GM23338 (cell line): Measurements from ENCODE around the gene SREBF2. TPM values are rescaled to one million over a fixed set of nuclear protein-coding genes. Genes with fewer than 3 reads are reported as not detected.
A peak's percentile ranks its signal among the peaks of the same experiment; 100 is the strongest.

ENCODE experiments used
- ATAC-seq: fragments of 200-7000 bp; cut with Tn5 transposase; 3 replicates; pipeline ENCODE4 v1.9.1; 2020
- DNase-seq: peaks from one replicate; pipeline ENCODE4 v3.0.0-alpha.2; 2015; ENCODE audit warnings: low spot score
- H2AFZ ChIP-seq: fragments of 200-600 bp; sonication (generic); 2 replicates; pipeline ENCODE4 v1.8.0; 2016; ENCODE audit warnings: antibody characterized with exemption, mild to moderate bottlenecking, moderate library complexity
- H3F3A ChIP-seq: fragments of 200-600 bp; sonication (generic); replicated peaks from 2 replicates; pipeline ENCODE4 v1.8.0; 2017; ENCODE audit warnings: antibody characterized with exemption, mixed run types, low read depth
- H3K27ac ChIP-seq: fragments of 200-600 bp; sonication (generic); 2 replicates; pipeline ENCODE4 v1.6.1; 2016; ENCODE audit warnings: low read depth
- H3K27me3 ChIP-seq: fragments of 200-600 bp; sonication (generic); 2 replicates; pipeline ENCODE4 v1.8.0; 2016; ENCODE audit warnings: mild to moderate bottlenecking, mixed run types, moderate library complexity; ENCODE audit not compliant: insufficient read depth
- H3K36me3 ChIP-seq: fragments of 200-600 bp; sonication (generic); 2 replicates; pipeline ENCODE4 v1.8.0; 2016; ENCODE audit warnings: mild to moderate bottlenecking; ENCODE audit not compliant: insufficient read depth
- H3K4me1 ChIP-seq: fragments of 200-600 bp; sonication (generic); 2 replicates; pipeline ENCODE4 v1.8.0; 2016; ENCODE audit warnings: mild to moderate bottlenecking, moderate library complexity; ENCODE audit not compliant: insufficient read depth
- H3K4me2 ChIP-seq: fragments of 200-600 bp; sonication (generic); 2 replicates; pipeline ENCODE4 v1.7.1; 2017; ENCODE audit warnings: mixed run types
- H3K4me3 ChIP-seq: fragments of 200-600 bp; sonication (generic); 2 replicates; pipeline ENCODE4 v1.6.1; 2016; ENCODE audit warnings: mixed run types
- H3K79me2 ChIP-seq: fragments of 200-600 bp; sonication (generic); replicated peaks from 2 replicates; pipeline ENCODE4 v1.8.0; 2017; ENCODE audit warnings: mild to moderate bottlenecking; ENCODE audit not compliant: insufficient read depth
- H3K9me2 ChIP-seq: fragments of 200-600 bp; sonication (generic); 2 replicates; pipeline ENCODE4 v1.8.0; 2017; ENCODE audit not compliant: insufficient read depth
- H4K20me1 ChIP-seq: fragments of 200-600 bp; sonication (generic); replicated peaks from 2 replicates; pipeline ENCODE4 v1.8.0; 2017; ENCODE audit warnings: mild to moderate bottlenecking; ENCODE audit not compliant: insufficient read depth
- H3K27ac Mint-ChIP-seq: 2 replicates; pipeline ENCODE4 v1.8.0; 2020; ENCODE audit warnings: inconsistent platforms, mild to moderate bottlenecking, moderate library complexity, mixed read lengths
- H3K27me3 Mint-ChIP-seq: 3 replicates; pipeline ENCODE4 v1.8.0; 2022; ENCODE audit warnings: low read depth, mild to moderate bottlenecking, moderate library complexity, mixed read lengths, inconsistent platforms; ENCODE audit not compliant: insufficient read depth, poor library complexity
- H3K36me3 Mint-ChIP-seq: 3 replicates; pipeline ENCODE4 v1.8.0; 2021; ENCODE audit warnings: low read depth, mild to moderate bottlenecking, inconsistent platforms, moderate library complexity, mixed read lengths
- H3K4me1 Mint-ChIP-seq: 3 replicates; pipeline ENCODE4 v1.8.0; 2020; ENCODE audit warnings: mild to moderate bottlenecking, inconsistent platforms, mixed read lengths
- H3K4me3 Mint-ChIP-seq: 3 replicates; pipeline ENCODE4 v1.8.0; 2021; ENCODE audit warnings: moderate library complexity, mild to moderate bottlenecking, inconsistent platforms, mixed read lengths
- H3K9me3 Mint-ChIP-seq: 3 replicates; pipeline ENCODE4 v1.8.0; 2020; ENCODE audit warnings: moderate library complexity, mild to moderate bottlenecking, inconsistent platforms, mixed read lengths
- EZH2 ChIP-seq: fragments of 200-600 bp; sonication (generic); IDR thresholded peaks from one replicate; pipeline ENCODE4 v1.8.0; 2017; ENCODE audit warnings: antibody characterized with exemption, mild to moderate bottlenecking, low read depth; ENCODE audit not compliant: unreplicated experiment
- EZH2phosphoT487 ChIP-seq: fragments of 200-600 bp; sonication (generic); IDR thresholded peaks from one replicate; pipeline ENCODE4 v1.8.1; 2018; ENCODE audit warnings: antibody characterized with exemption; ENCODE audit not compliant: unreplicated experiment
- JUNB ChIP-seq: IDR thresholded peaks from one replicate; pipeline ENCODE4 v1.6.1; 2016; ENCODE audit warnings: antibody characterized with exemption; ENCODE audit not compliant: unreplicated experiment
- NANOG ChIP-seq: IDR thresholded peaks from 2 replicates; pipeline ENCODE4 v1.6.1; 2016; ENCODE audit warnings: antibody characterized with exemption, borderline replicate concordance
- POLR2AphosphoS5 ChIP-seq: IDR thresholded peaks from 2 replicates; pipeline ENCODE4 v1.6.1; 2016; ENCODE audit warnings: antibody characterized with exemption, low read depth
- polyA plus RNA-seq: library from polyadenylated mRNA; unstranded; fragments of >200 nt; fragmentation: Nextera tagmentation; extraction: Ambion mirVana; gene quantifications from 2 replicates; pipeline ENCODE4 v1.2.1, GENCODE V29; 2016
- total RNA-seq: library from RNA; depleted of rRNA; stranded (reverse); fragments of >200 nt; shearing (Covaris generic); gene quantifications from 2 replicates; pipeline ENCODE4 v1.2.3, GENCODE V29; 2014
- TF ChIP-seq, protein P1 (sequence below): IDR thresholded peaks from 2 replicates; pipeline ENCODE4 v1.6.1; 2016; ENCODE audit warnings: antibody characterized with exemption
- TF ChIP-seq, protein P2 (sequence below): fragments of 250-450 bp; sonication (Bioruptor Pico); IDR thresholded peaks from 2 replicates; pipeline ENCODE4 v1.5.0; 2020; ENCODE audit warnings: mild to moderate bottlenecking, moderate library complexity

Gene SREBF2
- total and polyA plus RNA-seq, 2 experiments from 2014 or later = 48.7 to 163 TPM

DNA sequence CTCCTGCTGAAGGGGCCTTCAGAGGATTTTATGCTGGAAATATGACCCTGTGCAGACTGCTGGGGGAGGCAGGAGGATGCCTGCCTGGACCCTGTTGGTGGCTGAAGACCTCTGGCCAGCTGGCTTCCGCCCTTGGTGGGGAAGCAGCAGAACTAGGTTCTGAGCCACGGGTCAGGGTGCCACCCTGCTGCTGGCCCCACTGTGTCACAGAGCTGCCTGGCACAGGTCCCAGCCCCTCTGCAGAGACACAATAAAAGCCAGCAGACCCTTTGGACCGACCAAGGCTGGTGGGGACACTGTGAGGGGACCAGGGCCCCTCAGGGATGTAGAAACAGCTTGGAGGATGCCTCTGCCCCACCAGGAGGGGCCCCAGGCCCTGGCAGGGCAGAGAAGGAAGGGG is 6.9 kb upstream of the SREBF2 start:
- DNase-seq (no peak), ATAC-seq (no peak)
- no peak overlapping the region for H3K27ac ChIP-seq
- TF ChIP-seq NANOG (no peak), EZH2 (no peak), POLR2AphosphoS5 (no peak)
- TF ChIP-seq, protein P1, sequence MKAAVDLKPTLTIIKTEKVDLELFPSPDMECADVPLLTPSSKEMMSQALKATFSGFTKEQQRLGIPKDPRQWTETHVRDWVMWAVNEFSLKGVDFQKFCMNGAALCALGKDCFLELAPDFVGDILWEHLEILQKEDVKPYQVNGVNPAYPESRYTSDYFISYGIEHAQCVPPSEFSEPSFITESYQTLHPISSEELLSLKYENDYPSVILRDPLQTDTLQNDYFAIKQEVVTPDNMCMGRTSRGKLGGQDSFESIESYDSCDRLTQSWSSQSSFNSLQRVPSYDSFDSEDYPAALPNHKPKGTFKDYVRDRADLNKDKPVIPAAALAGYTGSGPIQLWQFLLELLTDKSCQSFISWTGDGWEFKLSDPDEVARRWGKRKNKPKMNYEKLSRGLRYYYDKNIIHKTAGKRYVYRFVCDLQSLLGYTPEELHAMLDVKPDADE = no peak
- H3F3A ChIP-seq = no peaks in the 10 kb centered on the region
- H3K79me2 ChIP-seq = no peaks in the 10 kb centered on the region; the same call in 1 of the 2 replicates
- Mint-ChIP-seq H3K27me3 (peaks cover 17% of the 10 kb centered on the region), H3K36me3 (peaks cover 12% of the 10 kb centered on the region), H3K4me1 (peaks cover 37% of the 10 kb centered on the region), H3K9me3 (no peaks in the 10 kb centered on the region), H3K4me3 (no peak overlapping the region), H3K27ac (no peak overlapping the region)
- H3K4me2 ChIP-seq = no peak overlapping the region
- H3K27me3 ChIP-seq = no peaks in the 10 kb centered on the region
- peaks cover 11% of the 10 kb centered on the region for H3K4me1 ChIP-seq
- no peaks in the 10 kb centered on the region for H3K9me2 ChIP-seq
- no peak overlapping the region for H3K4me3 ChIP-seq
- H2AFZ ChIP-seq = no peak overlapping the region
- no peaks in the 10 kb centered on the region for H3K36me3 ChIP-seq
- peaks cover 10% of the 10 kb centered on the region; the same call in 1 of the 2 replicates for H4K20me1 ChIP-seq

DNA sequence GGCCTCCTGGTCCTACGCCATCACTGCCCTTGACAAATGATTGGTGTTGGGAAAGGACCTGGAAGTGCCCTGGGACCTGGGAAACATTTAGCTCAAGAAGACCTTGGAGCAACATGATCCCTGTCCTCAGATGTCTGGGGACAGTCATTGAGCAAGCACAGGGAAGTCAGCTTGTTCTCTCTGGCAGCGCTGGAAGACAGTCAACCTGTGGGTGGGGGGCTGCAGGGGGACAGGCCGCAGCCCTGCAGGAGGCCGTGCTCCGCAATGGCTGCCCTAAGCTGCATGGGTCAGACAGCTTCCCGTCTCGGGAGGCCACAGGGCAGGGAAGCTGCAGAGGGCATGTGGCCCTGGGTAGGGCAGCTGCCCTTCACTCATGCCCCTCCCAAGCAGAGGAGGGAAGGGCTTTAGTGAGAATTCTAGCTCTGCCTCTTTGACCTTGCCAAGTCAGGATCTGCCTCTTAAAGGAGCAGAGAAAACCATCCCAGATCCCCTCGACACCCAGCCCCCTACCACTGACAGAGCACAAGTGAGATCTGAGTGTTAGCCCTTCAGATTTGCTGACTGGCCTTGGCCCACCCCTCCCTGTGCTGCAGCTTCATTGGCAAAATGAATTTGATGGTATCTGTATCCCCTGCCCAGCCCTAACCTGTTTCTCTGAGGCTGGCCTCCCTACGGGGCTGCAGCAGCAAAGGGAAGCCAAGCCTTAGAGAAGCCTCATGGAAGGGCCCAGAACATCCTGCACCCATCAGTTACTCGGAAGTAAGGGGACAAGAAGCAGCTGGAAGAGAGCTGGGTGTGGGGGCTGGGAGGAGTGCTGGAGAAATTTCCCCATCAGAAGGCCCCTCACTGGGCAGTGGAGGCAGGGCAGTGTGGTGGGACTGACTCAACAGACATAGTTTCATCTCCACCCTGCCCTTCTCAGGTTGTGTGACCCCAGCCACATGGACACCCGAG is 6.2 kb upstream of the SREBF2 start:
- peaks cover 17% of the 10 kb centered on the region for H3K27me3 Mint-ChIP-seq
- no peak overlapping the region for H3K4me3 Mint-ChIP-seq

More for the DNA sequence above, 6.2 kb upstream of the SREBF2 start:
- H3K4me1 ChIP-seq = peaks cover 18% of the 10 kb centered on the region
- peaks cover 7% of the 10 kb centered on the region; the same call in 1 of the 2 replicates for H4K20me1 ChIP-seq
- H3K27ac ChIP-seq = no peak overlapping the region
- peaks cover 5% of the 10 kb centered on the region; the same call in 1 of the 2 replicates for H3F3A ChIP-seq
- ATAC-seq (no peak), DNase-seq (no peak)
- Mint-ChIP-seq H3K4me1 (peaks cover 34% of the 10 kb centered on the region), H3K27ac (0 out of 2 replicates have a peak overlapping the region, but pooled peaks have one; percentile 38), H3K36me3 (peaks cover 12% of the 10 kb centered on the region), H3K9me3 (no peaks in the 10 kb centered on the region)
- H3K36me3 ChIP-seq = no peaks in the 10 kb centered on the region
- H3K9me2 ChIP-seq = no peaks in the 10 kb centered on the region
- no peak overlapping the region for H3K4me3 ChIP-seq
- TF ChIP-seq, protein P2, sequence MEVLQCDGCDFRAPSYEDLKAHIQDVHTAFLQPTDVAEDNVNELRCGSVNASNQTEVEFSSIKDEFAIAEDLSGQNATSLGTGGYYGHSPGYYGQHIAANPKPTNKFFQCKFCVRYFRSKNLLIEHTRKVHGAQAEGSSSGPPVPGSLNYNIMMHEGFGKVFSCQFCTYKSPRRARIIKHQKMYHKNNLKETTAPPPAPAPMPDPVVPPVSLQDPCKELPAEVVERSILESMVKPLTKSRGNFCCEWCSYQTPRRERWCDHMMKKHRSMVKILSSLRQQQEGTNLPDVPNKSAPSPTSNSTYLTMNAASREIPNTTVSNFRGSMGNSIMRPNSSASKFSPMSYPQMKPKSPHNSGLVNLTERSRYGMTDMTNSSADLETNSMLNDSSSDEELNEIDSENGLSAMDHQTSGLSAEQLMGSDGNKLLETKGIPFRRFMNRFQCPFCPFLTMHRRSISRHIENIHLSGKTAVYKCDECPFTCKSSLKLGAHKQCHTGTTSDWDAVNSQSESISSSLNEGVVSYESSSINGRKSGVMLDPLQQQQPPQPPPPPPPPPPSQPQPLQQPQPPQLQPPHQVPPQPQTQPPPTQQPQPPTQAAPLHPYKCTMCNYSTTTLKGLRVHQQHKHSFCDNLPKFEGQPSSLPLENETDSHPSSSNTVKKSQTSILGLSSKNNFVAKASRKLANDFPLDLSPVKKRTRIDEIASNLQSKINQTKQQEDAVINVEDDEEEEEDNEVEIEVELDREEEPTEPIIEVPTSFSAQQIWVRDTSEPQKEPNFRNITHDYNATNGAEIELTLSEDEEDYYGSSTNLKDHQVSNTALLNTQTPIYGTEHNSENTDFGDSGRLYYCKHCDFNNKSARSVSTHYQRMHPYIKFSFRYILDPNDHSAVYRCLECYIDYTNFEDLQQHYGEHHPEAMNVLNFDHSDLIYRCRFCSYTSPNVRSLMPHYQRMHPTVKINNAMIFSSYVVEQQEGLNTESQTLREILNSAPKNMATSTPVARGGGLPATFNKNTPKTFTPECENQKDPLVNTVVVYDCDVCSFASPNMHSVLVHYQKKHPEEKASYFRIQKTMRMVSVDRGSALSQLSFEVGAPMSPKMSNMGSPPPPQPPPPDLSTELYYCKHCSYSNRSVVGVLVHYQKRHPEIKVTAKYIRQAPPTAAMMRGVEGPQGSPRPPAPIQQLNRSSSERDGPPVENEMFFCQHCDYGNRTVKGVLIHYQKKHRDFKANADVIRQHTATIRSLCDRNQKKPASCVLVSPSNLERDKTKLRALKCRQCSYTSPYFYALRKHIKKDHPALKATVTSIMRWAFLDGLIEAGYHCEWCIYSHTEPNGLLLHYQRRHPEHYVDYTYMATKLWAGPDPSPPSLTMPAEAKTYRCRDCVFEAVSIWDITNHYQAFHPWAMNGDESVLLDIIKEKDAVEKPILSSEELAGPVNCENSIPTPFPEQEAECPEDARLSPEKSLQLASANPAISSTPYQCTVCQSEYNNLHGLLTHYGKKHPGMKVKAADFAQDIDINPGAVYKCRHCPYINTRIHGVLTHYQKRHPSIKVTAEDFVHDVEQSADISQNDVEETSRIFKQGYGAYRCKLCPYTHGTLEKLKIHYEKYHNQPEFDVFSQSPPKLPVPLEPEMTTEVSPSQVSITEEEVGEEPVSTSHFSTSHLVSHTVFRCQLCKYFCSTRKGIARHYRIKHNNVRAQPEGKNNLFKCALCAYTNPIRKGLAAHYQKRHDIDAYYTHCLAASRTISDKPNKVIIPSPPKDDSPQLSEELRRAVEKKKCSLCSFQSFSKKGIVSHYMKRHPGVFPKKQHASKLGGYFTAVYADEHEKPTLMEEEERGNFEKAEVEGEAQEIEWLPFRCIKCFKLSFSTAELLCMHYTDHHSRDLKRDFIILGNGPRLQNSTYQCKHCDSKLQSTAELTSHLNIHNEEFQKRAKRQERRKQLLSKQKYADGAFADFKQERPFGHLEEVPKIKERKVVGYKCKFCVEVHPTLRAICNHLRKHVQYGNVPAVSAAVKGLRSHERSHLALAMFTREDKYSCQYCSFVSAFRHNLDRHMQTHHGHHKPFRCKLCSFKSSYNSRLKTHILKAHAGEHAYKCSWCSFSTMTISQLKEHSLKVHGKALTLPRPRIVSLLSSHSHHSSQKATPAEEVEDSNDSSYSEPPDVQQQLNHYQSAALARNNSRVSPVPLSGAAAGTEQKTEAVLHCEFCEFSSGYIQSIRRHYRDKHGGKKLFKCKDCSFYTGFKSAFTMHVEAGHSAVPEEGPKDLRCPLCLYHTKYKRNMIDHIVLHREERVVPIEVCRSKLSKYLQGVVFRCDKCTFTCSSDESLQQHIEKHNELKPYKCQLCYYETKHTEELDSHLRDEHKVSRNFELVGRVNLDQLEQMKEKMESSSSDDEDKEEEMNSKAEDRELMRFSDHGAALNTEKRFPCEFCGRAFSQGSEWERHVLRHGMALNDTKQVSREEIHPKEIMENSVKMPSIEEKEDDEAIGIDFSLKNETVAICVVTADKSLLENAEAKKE = no peak
- TF ChIP-seq JUNB = no peak
- TF ChIP-seq EZH2phosphoT487 = no peak
- TF ChIP-seq, protein P1 = no peak
- no peak overlapping the region for H2AFZ ChIP-seq
- no peaks in the 10 kb centered on the region; the same call in 1 of the 2 replicates for H3K79me2 ChIP-seq
- no peak overlapping the region for H3K4me2 ChIP-seq
- H3K27me3 ChIP-seq = no peaks in the 10 kb centered on the region
